A549 (cell line): ENCODE results near the gene SH3PXD2B.

Experiments used
- CEBPB ChIP-seq, 2 experiments: fragments of >200 bp in 1 of 2; sonication (Bioruptor Twin) in 1 of 2; formaldehyde crosslinking in 1 of 2; IDR thresholded peaks; 2 replicates each; pipeline ENCODE4 v1.6.1; 2012 to 2016
- KDM5A ChIP-seq: fragments of 200-600 bp; sonication (generic); IDR thresholded peaks from 2 replicates; pipeline ENCODE4 v1.6.1; 2016; ENCODE audit warnings: antibody characterized with exemption, mild to moderate bottlenecking
- MYC ChIP-seq: IDR thresholded peaks from 2 replicates; pipeline ENCODE4 v1.6.1; 2012; ENCODE audit warnings: mild to moderate bottlenecking, inconsistent platforms, low read length, improper control_type of control experiment, borderline replicate concordance
- POLR2A ChIP-seq: IDR thresholded peaks from 2 replicates; pipeline ENCODE4 v1.6.1; 2012; ENCODE audit warnings: mild to moderate bottlenecking, low read length
- POLR2AphosphoS2 ChIP-seq: conservative IDR thresholded peaks from 2 replicates; pipeline ENCODE4 v1.6.1; 2012; ENCODE audit warnings: low read length, improper control_type of control experiment, inconsistent platforms
- TF ChIP-seq, protein P1 (sequence below): IDR thresholded peaks from 2 replicates; pipeline ENCODE4 v1.6.1; 2012
- TF ChIP-seq, protein P2 (sequence below): fragments of >200 bp; sonication (Bioruptor Twin); formaldehyde crosslinking; IDR thresholded peaks from 3 replicates; pipeline ENCODE4 v1.5.1; 2016

DNA sequence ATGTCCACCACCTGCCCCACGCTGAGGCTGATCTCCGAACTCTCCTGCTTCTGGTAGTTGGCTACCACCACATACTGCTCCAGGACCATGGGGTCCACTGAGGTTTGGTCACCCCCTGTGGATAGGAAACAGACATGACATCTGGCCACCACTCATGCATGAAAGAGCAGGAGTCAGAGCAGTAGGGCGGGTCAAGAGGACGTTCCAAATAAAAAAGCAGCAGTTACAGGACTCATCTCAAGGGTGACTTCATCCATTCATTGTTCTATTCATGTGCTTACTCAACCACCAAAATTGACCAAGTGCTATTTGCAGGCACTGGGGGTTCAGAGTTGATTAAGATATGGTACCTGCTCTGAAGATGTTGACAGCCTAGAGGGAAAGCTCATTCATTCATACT is 91.6 kb downstream of the SH3PXD2B start:
- TF ChIP-seq, protein P1, sequence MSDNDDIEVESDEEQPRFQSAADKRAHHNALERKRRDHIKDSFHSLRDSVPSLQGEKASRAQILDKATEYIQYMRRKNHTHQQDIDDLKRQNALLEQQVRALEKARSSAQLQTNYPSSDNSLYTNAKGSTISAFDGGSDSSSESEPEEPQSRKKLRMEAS, result no peak
- TF ChIP-seq CEBPB (IDR thresholded peaks at IDR 0.05) (no peak), POLR2A (no peak), KDM5A (no peak), POLR2AphosphoS2 (no peak), MYC (no peak)
- TF ChIP-seq, protein P2, sequence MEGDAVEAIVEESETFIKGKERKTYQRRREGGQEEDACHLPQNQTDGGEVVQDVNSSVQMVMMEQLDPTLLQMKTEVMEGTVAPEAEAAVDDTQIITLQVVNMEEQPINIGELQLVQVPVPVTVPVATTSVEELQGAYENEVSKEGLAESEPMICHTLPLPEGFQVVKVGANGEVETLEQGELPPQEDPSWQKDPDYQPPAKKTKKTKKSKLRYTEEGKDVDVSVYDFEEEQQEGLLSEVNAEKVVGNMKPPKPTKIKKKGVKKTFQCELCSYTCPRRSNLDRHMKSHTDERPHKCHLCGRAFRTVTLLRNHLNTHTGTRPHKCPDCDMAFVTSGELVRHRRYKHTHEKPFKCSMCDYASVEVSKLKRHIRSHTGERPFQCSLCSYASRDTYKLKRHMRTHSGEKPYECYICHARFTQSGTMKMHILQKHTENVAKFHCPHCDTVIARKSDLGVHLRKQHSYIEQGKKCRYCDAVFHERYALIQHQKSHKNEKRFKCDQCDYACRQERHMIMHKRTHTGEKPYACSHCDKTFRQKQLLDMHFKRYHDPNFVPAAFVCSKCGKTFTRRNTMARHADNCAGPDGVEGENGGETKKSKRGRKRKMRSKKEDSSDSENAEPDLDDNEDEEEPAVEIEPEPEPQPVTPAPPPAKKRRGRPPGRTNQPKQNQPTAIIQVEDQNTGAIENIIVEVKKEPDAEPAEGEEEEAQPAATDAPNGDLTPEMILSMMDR, result no peak
